Measurements from ENCODE around the gene NOP14.

The NOP14 gene

GRCh38 chr4:2906218-2906617 lies 57.0 kb downstream of the NOP14 start:
- no peak overlapping the region for H3K27ac ChIP-seq (replicated peaks)
- DNase-seq (ENCODE audit: low read depth in 1 of 2, low spot score in 1 of 2), result no peak
- TF ChIP-seq REST (IDR thresholded peaks at IDR 0.05; ENCODE audit: insufficient replicate concordance, low read depth), result no peak
- TF ChIP-seq GABPA (IDR thresholded peaks at IDR 0.05; ENCODE audit: low read depth), result no peak
- TF ChIP-seq, protein P1, sequence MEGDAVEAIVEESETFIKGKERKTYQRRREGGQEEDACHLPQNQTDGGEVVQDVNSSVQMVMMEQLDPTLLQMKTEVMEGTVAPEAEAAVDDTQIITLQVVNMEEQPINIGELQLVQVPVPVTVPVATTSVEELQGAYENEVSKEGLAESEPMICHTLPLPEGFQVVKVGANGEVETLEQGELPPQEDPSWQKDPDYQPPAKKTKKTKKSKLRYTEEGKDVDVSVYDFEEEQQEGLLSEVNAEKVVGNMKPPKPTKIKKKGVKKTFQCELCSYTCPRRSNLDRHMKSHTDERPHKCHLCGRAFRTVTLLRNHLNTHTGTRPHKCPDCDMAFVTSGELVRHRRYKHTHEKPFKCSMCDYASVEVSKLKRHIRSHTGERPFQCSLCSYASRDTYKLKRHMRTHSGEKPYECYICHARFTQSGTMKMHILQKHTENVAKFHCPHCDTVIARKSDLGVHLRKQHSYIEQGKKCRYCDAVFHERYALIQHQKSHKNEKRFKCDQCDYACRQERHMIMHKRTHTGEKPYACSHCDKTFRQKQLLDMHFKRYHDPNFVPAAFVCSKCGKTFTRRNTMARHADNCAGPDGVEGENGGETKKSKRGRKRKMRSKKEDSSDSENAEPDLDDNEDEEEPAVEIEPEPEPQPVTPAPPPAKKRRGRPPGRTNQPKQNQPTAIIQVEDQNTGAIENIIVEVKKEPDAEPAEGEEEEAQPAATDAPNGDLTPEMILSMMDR (IDR thresholded peaks at IDR 0.05; ENCODE audit: insufficient read depth, low read length), result no peak
- TF ChIP-seq SPI1 (IDR thresholded peaks at IDR 0.05; ENCODE audit: borderline replicate concordance, low read depth), result no peak
- TF ChIP-seq POLR2AphosphoS5 (IDR thresholded peaks at IDR 0.05; ENCODE audit: low read depth), result no peak
- no peaks in the 10 kb centered on the region for H3K27me3 ChIP-seq (ENCODE audit: insufficient read depth, poor library complexity, severe bottlenecking)
- H3K4me3 ChIP-seq (replicated peaks; ENCODE audit: insufficient read depth, low read length), result no peak overlapping the region

GRCh38 chr4:2905544-2905943 lies 57.7 kb downstream of the NOP14 start:
- Histone ChIP-seq H3K4me3 (replicated peaks; ENCODE audit: insufficient read depth, low read length) (no peak overlapping the region), H3K27me3 (ENCODE audit: insufficient read depth, poor library complexity, severe bottlenecking) (no peaks in the 10 kb centered on the region), H3K27ac (replicated peaks) (no peak overlapping the region)
- TF ChIP-seq POLR2AphosphoS5 (IDR thresholded peaks at IDR 0.05; ENCODE audit: low read depth) (no peak), GABPA (IDR thresholded peaks at IDR 0.05; ENCODE audit: low read depth) (no peak), SPI1 (IDR thresholded peaks at IDR 0.05; ENCODE audit: borderline replicate concordance, low read depth) (no peak), REST (IDR thresholded peaks at IDR 0.05; ENCODE audit: insufficient replicate concordance, low read depth) (no peak)
- TF ChIP-seq, protein P1 (IDR thresholded peaks at IDR 0.05; ENCODE audit: insufficient read depth, low read length), result no peak
- no peak for DNase-seq (ENCODE audit: low read depth in 1 of 2, low spot score in 1 of 2)

DNA sequence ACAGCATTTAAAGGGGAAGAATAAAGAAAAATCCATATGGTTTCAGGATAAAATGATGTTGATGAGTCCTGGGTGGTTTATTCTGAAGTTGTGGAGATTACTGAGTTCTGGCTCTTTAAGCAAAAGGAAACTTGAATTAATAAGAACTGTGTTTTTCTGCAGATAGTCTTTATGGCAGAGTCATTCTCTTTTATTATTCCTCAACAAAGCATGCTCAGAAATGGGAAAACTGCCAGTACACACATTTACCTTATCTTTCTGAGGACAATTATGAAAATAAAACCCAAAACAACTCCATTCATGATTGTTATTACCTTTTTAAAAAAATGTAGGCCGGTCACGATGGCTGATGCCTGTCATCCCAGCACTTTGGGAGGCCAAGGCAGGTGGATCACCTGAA lies 61.1 kb downstream of the NOP14 start:
- DNase-seq (ENCODE audit: low read depth in 1 of 2, low spot score in 1 of 2), result no peak
- H3K27ac ChIP-seq (replicated peaks), result no peak overlapping the region
- no peak for TF ChIP-seq SPI1 (IDR thresholded peaks at IDR 0.05; ENCODE audit: borderline replicate concordance, low read depth)
- no peak for TF ChIP-seq REST (IDR thresholded peaks at IDR 0.05; ENCODE audit: insufficient replicate concordance, low read depth)
- no peak for TF ChIP-seq POLR2AphosphoS5 (IDR thresholded peaks at IDR 0.05; ENCODE audit: low read depth)
- TF ChIP-seq GABPA (IDR thresholded peaks at IDR 0.05; ENCODE audit: low read depth), result no peak
- TF ChIP-seq, protein P1 (IDR thresholded peaks at IDR 0.05; ENCODE audit: insufficient read depth, low read length), result no peak
- H3K27me3 ChIP-seq (ENCODE audit: insufficient read depth, poor library complexity, severe bottlenecking), result no peaks in the 10 kb centered on the region
- H3K4me3 ChIP-seq (replicated peaks; ENCODE audit: insufficient read depth, low read length), result no peak overlapping the region
